Superior temporal gyrus (tissue), 1 donor: ENCODE measurements around the gene SF3B2.

ENCODE experiments used
- DNase-seq: peaks from one replicate; pipeline ENCODE4 v3.0.0-alpha.2; 2016; ENCODE audit errors: extremely low spot score

Gene SF3B2

GRCh38 chr11:66047541-66048365 is 4.4 kb upstream of the SF3B2 start:
- DNase-seq, result no peak

DNA sequence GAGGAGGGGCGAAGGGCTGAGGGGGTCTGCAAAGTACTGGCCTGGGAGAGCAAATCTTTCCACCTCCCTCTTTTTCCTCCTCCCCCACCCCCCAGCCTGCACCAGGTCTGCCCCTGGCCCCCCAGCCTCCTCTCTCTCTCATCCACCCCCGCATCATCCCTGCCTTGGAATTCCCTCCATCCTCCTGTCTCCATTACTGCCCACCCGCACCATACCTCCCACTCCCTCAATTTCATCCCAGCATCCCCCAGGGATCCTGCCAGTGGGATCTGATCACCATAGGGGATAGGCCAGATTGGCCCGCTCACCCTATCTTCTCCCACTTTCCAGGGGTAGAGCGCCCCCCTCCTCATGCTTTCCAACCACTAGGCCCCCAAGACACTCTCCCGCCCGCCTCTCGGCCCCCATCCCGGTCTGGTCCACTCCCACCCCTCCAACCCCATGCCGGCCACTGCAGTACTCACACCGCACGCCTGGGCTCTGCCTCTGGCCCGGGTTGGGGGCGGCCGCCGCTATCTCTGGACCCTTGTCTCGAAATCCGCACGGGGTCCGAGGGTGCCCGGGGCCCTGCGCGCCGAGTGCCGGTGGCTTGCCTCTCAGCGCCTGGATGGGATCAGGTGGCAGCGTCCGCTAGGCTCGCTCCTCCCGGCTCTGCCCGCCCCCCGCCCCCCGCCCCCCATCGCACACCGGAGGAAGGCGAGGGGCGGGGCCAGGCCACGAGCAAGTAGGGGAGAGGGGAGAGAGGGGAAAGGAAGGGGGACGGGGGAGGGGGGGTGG is 3.4 kb upstream of the SF3B2 start, which contains the start of gene GAL3ST3:
Gene GAL3ST3, minus strand, starts transcription at position 615 of the 777 bp plus-strand sequence. CDS start 3,746 bp downstream, outside the sequence.
- DNase-seq, result no peak

DNA sequence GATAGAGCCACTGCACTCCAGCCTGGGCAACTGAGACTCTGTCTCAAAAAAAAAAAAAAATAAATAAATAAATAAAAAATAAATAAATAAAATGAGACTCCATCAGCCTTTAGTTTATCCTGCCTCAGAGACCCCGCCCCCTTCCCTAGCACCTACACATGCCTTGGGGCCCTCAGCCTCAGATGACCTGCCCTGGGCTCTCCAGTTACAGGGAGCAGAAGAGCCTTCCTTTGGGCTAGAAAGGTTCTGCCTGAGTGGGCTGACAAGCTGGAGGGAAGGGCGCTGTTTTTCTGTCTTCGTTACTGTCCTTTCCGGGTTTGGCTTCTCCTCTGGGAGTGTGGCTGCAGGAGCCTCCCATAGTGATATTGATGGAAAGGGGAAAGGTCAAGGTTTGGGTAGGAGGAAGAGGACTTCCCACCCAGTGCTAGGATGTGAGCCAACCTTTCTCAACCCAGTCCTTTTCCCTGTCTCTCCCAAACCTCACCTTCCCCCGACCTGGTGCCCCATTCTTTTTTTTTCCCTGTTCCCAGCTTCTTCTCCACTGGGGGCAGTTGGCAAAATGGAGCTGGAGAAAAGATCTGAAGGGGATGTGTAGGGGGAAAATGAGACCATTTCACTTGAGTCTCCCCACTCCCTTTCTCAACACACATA is 1.5 kb upstream of the SF3B2 start:
- no peak for DNase-seq

DNA sequence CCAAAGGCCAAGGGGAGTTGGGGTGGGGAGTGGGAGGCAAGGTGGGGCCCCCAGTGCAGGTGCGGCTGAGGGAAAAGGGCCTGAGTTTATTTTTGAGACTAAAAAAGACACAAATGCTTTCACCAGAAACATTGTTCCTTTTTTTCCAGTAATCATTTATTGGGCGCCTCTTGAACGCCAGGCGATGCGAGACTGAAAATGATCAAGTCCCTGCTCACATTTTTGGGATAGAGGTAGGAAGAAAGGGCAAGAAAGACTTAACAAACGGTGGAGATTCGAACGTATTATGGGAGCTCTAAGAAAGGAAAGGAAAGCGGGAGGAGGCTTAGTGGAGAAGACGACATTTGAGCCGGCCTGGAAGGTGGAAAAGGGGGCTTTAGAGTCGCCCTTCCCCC is 796 bp upstream of the SF3B2 start:
- no peak for DNase-seq

- no peak for DNase-seq
These were observed 459 bp downstream of the SF3B2 start for GRCh38 chr11:66052664-66052982.

DNA sequence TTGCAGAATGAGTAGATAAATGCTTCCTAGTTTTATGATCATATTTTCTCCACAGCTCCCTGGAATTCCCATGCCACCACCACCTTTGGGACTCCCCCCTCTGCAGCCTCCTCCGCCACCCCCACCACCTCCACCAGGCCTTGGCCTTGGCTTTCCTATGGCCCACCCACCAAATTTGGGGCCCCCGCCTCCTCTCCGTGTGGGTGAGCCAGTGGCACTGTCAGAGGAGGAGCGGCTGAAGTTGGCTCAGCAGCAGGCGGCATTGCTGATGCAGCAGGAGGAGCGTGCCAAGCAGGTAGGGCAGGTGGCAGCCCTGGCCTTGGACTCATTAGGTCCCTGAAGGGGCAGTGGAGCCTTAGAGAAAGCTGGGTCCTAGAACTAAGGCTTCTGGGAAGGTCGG is 2.9 kb downstream of the SF3B2 start:
- no peak for DNase-seq

GRCh38 chr11:66056501-66056900 is 4.3 kb downstream of the SF3B2 start:
- DNase-seq, result no peak

DNA sequence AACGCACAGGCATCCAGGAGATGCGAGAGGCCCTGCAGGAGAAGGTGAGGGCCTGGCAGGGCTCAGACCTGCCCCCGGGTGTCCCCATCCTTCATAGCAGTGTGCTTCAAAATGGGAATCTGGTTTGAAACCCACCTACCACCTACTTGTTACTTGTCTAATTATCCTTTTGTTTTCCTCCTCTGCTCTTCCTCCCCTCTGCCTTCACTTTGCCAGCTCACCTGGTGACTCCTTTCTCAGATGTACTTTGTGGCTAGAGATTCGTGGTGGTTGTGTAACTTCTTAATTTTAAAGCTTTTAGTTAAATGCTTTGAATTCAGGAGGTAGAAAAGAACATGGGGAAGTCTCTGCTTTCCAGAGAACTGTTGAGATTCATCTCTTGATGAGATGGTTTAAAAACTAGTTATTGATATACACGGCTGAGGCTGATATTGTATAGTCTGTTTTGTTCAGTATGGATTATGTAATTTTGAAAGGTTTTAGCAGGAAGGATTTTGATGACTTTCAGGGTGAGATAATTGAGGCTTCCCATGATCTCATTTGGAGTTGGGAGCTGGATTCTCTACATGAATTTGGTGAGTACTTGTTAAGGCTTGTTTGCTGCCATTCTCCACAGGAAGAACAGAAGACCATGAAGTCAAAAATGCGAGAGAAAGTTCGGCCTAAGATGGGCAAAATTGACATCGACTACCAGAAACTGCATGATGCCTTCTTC is 8.0 kb downstream of the SF3B2 start:
- no peak for DNase-seq

GRCh38 chr11:66061268-66061667 is 9.1 kb downstream of the SF3B2 start:
- DNase-seq, result no peak

DNA sequence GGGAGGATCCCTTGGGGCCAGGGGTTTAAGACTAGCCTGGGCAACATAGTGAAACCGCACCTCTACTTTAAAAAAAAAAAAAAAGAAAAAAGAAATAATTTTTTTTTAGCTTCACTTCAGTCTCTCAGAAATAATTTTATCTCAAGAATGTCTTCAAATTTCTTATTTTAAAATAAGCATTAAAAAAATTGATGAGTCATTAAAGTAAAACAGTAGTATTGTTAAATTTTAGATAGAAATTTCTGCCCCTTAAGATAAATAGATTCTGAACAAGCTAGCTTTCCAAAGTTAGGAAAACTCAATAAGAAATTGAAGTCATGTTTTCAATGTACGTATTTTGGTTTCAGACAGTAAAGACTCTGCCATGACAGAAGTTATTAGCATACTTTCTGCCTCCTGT is 10.2 kb downstream of the SF3B2 start:
- no peak for DNase-seq

- no peak for DNase-seq
These were observed 11.7 kb downstream of the SF3B2 start for GRCh38 chr11:66063900-66064299.

GRCh38 chr11:66064571-66064970 is 12.4 kb downstream of the SF3B2 start:
- no peak for DNase-seq

DNA sequence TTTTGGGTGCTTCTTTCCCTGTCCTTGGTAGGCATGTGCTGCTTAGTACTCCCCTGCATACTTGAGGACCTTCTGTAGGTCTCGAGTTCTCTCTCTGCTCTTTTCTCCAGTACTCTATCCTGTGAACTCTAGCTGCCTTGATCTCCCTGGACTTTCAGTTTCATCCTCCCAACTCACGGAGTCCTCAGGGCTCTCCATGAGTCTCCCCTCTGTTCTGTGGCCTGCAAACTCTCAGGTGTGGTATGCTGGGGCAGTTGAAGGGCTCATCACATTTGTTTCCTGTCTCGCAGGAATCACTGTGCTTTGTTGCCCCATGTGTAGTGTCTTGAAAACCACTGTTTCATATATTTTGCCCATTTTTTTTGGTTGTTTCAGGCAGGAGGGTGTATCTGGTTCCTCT is 14.6 kb downstream of the SF3B2 start:
- no peak for DNase-seq

DNA sequence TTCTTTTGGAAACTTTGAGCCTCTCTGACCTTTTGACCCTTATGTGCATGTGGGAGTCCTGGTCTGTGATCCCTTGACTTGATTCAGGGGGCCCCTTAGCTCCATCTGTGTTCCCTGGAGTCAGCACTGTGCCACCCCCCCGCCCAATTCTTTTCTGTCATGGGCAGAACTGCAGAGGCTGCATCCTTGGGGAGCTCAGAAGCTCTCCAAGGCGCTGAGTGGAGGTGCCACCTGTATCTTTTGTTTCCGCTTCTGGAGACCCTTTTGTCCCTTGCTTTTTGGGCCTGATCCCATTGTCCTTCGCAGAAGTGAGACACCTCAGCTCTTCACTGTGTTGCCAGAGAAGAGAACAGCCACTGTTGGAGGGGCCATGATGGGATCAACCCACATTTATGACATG is 15.5 kb downstream of the SF3B2 start:
- DNase-seq, result no peak

- peak; percentile 73 for DNase-seq
These were observed 16.1 kb downstream of the SF3B2 start for GRCh38 chr11:66068154-66068821.

- no peak for DNase-seq
These were observed 17.0 kb downstream of the SF3B2 start for GRCh38 chr11:66068923-66069714.

GRCh38 chr11:66069715-66070603 is 17.8 kb downstream of the SF3B2 start, which contains the start of gene PACS1:
Gene PACS1, plus strand, starts transcription at chr11:66070272. Its CDS starts 215 bp downstream, at chr11:66070487.
- no peak for DNase-seq

- DNase-seq, result no peak
These were observed 18.6 kb downstream of the SF3B2 start for GRCh38 chr11:66070604-66071380.

DNA sequence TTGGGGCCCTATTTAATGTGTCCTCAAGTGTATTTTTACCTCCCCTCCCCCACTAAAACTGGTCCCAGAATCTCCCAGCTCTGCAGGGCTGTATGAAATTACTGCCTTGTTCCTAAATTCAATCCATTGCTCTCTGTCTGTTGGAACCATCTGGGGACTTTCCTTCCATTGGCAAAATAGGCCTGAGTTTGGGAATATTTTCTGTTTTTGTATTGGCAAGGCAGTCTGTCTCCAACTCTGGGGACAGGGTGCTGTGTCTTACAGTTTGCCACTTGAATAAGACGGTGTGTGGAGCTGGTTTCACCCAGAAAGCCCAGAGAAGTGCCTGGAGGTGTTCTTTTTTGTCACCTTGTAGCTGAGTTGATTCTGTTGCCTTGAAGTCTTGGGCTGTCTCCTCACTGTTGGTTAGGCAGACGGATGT is 19.2 kb downstream of the SF3B2 start:
- no peak for DNase-seq
